Activated CD4-positive, alpha-beta T cell treated with anti-CD3 and anti-CD28 coated beads for 36 hours (primary cell): ENCODE measurements around the gene EPB41L2. TPM values are rescaled to one million over a fixed set of nuclear protein-coding genes. Genes with fewer than 3 reads are reported as not detected.

ENCODE experiments used
- ATAC-seq: fragments of 200-7000 bp; cut with Tn5 transposase; one replicate; pipeline ENCODE4 v1.10.0; 2021; ENCODE audit warnings: mild to moderate bottlenecking, moderate library complexity
- CTCF ChIA-PET: fragments of 350-600 bp; sonication (Branson Sonifier 250); formaldehyde crosslinking; loops from one replicate; lab custom pipeline; 2021; ENCODE audit warnings: antibody characterized with exemption; lab: Charles Lee
- POLR2A ChIA-PET: fragments of 350-600 bp; sonication (Branson Sonifier 250); formaldehyde crosslinking; loops from one replicate; lab custom pipeline; 2021; ENCODE audit warnings: antibody characterized with exemption, inconsistent platforms; lab: Charles Lee
- DNase-seq: peaks from one replicate; pipeline ENCODE4 v3.0.0-alpha.2; 2020
- H3K27ac Mint-ChIP-seq: one replicate; pipeline ENCODE4 v1.8.0; 2021; ENCODE audit warnings: mixed read lengths
- H3K27me3 Mint-ChIP-seq: one replicate; pipeline ENCODE4 v1.8.0; 2021; ENCODE audit warnings: mixed read lengths
- H3K36me3 Mint-ChIP-seq: one replicate; pipeline ENCODE4 v1.8.0; 2021; ENCODE audit warnings: low read depth, mixed read lengths
- H3K4me1 Mint-ChIP-seq: one replicate; pipeline ENCODE4 v1.8.0; 2021; ENCODE audit warnings: mixed read lengths
- H3K4me3 Mint-ChIP-seq: one replicate; pipeline ENCODE4 v1.8.0; 2021; ENCODE audit warnings: mild to moderate bottlenecking, moderate library complexity, mixed read lengths
- H3K9me3 Mint-ChIP-seq: one replicate; pipeline ENCODE4 v1.8.0; 2021; ENCODE audit warnings: low read depth, mixed read lengths
- intact Hi-C, 2 experiments: fragments of 100-400 bp; cut with DNase I in 1 of 2; cut with micrococcal nuclease in 1 of 2; formaldehyde crosslinking; loops; one replicate each; pipeline versions ENCODE4 v1.14.2 to v1.15.1; 2022 to 2024; cut with DNase I, micrococcal nuclease
- total RNA-seq, 2 experiments: library from RNA; stranded (reverse); gene quantifications; one replicate each; pipeline ENCODE4 v1.2.3, GENCODE V29; 2021

Gene EPB41L2
- total RNA-seq, 2 experiments from 2014 or later = 33.3 to 43.4 TPM

GRCh38 chr6:131048933-131049515, 14.0 kb downstream of the EPB41L2 start:
- H3K9me3 Mint-ChIP-seq = peaks cover 14% of the 10 kb centered on the region
- DNase-seq = no peak
- peaks cover 8% of the 10 kb centered on the region for H3K36me3 Mint-ChIP-seq
- no peak overlapping the region for H3K4me3 Mint-ChIP-seq
- no peaks in the 10 kb centered on the region for H3K27me3 Mint-ChIP-seq
- no peak overlapping the region for H3K27ac Mint-ChIP-seq
- H3K4me1 Mint-ChIP-seq = no peaks in the 10 kb centered on the region
- ChIA-PET POLR2A (no interaction called here), CTCF (no interaction called here)
- intact Hi-C loops = no loop called here
- ATAC-seq = no peak

DNA sequence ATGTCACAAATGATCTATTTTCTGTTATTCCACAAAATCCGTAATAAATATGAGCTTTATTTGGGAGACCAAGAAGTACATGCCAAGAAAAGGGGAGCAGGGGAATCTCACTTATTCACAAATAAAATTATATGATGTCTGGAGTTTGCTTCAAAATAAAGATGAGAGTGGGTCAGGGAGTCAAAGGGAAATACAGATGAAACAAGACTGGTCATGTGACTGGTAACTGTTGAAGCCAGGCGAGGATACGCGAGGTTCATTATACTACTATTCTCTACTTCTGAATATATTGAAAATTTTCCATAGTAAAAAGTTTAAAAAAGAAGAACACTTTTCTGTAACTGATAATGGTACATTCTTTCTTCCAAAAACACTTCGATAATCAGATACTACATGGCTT, 14.6 kb downstream of the EPB41L2 start:
- peaks cover 11% of the 10 kb centered on the region for H3K9me3 Mint-ChIP-seq
- no peaks in the 10 kb centered on the region for H3K4me1 Mint-ChIP-seq
- no peak for DNase-seq
- peaks cover 6% of the 10 kb centered on the region for H3K36me3 Mint-ChIP-seq
- CTCF ChIA-PET = no interaction called here
- H3K27ac Mint-ChIP-seq = no peak overlapping the region
- POLR2A ChIA-PET = no interaction called here
- H3K27me3 Mint-ChIP-seq = no peaks in the 10 kb centered on the region
- no peak for ATAC-seq
- no peak overlapping the region for H3K4me3 Mint-ChIP-seq
- intact Hi-C loops = no loop called here

DNA sequence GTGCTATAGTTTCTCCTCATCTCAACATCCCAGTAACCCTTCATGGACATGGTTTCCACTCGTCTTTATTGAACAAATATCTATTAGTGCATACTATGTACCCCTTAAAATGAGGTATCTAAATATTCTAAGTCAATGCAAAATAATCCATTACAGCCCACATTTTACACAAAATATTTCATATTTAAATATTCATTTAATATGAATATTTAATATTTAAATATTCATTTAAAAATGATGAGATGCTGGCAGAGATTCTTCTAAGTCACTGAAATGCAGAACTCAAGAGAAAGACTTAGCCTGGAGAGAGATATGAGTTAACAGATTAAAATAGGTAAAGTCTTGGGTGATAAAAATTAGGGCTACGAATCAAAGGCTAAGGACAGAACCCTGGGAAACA, 17.9 kb downstream of the EPB41L2 start:
- intact Hi-C loops = no loop called here
- Mint-ChIP-seq H3K36me3 (no peaks in the 10 kb centered on the region), H3K9me3 (no peaks in the 10 kb centered on the region), H3K4me3 (no peak overlapping the region), H3K4me1 (no peaks in the 10 kb centered on the region), H3K27ac (no peak overlapping the region), H3K27me3 (no peaks in the 10 kb centered on the region)
- ATAC-seq = no peak
- no peak for DNase-seq
- ChIA-PET POLR2A (no interaction called here), CTCF (no interaction called here)

- DNase-seq = no peak
- Mint-ChIP-seq H3K4me3 (no peak overlapping the region), H3K4me1 (no peaks in the 10 kb centered on the region), H3K9me3 (no peaks in the 10 kb centered on the region), H3K27ac (no peak overlapping the region), H3K36me3 (no peaks in the 10 kb centered on the region), H3K27me3 (no peaks in the 10 kb centered on the region)
- ChIA-PET CTCF (no interaction called here), POLR2A (no interaction called here)
- ATAC-seq = no peak
- intact Hi-C loops = no loop called here
These were observed 19.1 kb downstream of the EPB41L2 start for GRCh38 chr6:131043902-131044447.

GRCh38 chr6:131042664-131043063, 20.4 kb downstream of the EPB41L2 start:
- no peaks in the 10 kb centered on the region for H3K36me3 Mint-ChIP-seq
- no peaks in the 10 kb centered on the region for H3K27me3 Mint-ChIP-seq

DNA sequence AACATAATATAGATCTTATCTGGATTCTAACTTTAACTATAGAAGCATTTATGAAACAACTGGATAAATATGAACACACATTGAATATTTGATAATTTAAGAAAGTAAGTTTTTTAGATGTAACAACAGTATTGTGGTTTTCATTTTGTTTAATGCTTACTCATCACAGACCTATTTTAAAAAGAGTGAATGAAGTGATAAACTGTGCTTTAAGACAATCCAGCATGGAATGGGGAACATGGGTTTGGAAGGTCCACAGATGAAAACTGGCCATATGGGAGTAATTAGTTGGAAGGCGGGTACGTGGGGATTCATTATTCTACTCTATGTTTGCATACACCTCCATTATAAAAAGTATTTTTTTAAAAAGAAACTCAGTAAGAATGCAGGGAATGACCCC, 21.2 kb downstream of the EPB41L2 start:
- Mint-ChIP-seq H3K36me3 (no peaks in the 10 kb centered on the region), H3K27me3 (no peaks in the 10 kb centered on the region), H3K9me3 (no peaks in the 10 kb centered on the region), H3K4me3 (no peak overlapping the region), H3K4me1 (no peaks in the 10 kb centered on the region), H3K27ac (no peak overlapping the region)
- ATAC-seq (no peak), DNase-seq (no peak)
- intact Hi-C loops = no loop called here
- ChIA-PET POLR2A (no interaction called here), CTCF (no interaction called here)

More at GRCh38 chr6:131042664-131043063, 20.4 kb downstream of the EPB41L2 start:
- H3K9me3 Mint-ChIP-seq = no peaks in the 10 kb centered on the region
- H3K4me3 Mint-ChIP-seq = no peak overlapping the region
- ChIA-PET POLR2A (no interaction called here), CTCF (interaction anchor here (0.7 kb wide), 1 partner anchor 237 kb away, joined by 4 read pairs; no protein-coding TSS in a partner anchor)
- DNase-seq (no peak), ATAC-seq (no peak)
- intact Hi-C loops = no loop called here
- no peaks in the 10 kb centered on the region for H3K4me1 Mint-ChIP-seq
- H3K27ac Mint-ChIP-seq = no peak overlapping the region

DNA sequence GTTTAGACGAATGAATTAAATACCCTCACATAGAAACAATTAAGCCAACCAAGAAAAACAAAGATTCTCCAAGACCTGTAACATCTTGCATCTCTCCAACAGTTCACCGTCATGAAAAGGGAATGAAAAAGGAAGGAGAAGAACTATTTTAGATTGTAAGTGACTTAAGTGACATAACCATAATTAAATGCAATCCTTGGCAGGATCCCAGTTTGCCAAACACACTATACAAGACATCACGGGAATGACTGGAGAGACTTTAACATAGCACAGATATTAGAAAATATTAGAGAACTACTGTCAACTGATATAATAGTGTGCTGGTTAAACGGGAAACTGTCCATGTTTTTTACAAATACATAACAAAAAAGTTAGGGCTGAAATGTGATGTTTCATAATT, 22.2 kb downstream of the EPB41L2 start:
- no peaks in the 10 kb centered on the region for H3K9me3 Mint-ChIP-seq
- H3K4me3 Mint-ChIP-seq = no peak overlapping the region
- no peak for ATAC-seq
- H3K27ac Mint-ChIP-seq = no peak overlapping the region
- H3K36me3 Mint-ChIP-seq = no peaks in the 10 kb centered on the region
- no peak for DNase-seq
- intact Hi-C loops = no loop called here
- CTCF ChIA-PET = no interaction called here
- no peaks in the 10 kb centered on the region for H3K27me3 Mint-ChIP-seq
- POLR2A ChIA-PET = no interaction called here
- H3K4me1 Mint-ChIP-seq = no peaks in the 10 kb centered on the region

- ChIA-PET POLR2A (no interaction called here), CTCF (interaction anchor here (0.6 kb wide), 1 partner anchor 297 kb away, joined by 3 read pairs; no protein-coding TSS in a partner anchor)
- intact Hi-C loops = no loop called here
- no peak overlapping the region for H3K4me3 Mint-ChIP-seq
- H3K4me1 Mint-ChIP-seq = no peaks in the 10 kb centered on the region
- H3K27me3 Mint-ChIP-seq = no peaks in the 10 kb centered on the region
- ATAC-seq (no peak), DNase-seq (no peak)
- H3K9me3 Mint-ChIP-seq = no peaks in the 10 kb centered on the region
- H3K36me3 Mint-ChIP-seq = no peaks in the 10 kb centered on the region
- no peak overlapping the region for H3K27ac Mint-ChIP-seq
These were observed 23.7 kb downstream of the EPB41L2 start for GRCh38 chr6:131039345-131039680.

DNA sequence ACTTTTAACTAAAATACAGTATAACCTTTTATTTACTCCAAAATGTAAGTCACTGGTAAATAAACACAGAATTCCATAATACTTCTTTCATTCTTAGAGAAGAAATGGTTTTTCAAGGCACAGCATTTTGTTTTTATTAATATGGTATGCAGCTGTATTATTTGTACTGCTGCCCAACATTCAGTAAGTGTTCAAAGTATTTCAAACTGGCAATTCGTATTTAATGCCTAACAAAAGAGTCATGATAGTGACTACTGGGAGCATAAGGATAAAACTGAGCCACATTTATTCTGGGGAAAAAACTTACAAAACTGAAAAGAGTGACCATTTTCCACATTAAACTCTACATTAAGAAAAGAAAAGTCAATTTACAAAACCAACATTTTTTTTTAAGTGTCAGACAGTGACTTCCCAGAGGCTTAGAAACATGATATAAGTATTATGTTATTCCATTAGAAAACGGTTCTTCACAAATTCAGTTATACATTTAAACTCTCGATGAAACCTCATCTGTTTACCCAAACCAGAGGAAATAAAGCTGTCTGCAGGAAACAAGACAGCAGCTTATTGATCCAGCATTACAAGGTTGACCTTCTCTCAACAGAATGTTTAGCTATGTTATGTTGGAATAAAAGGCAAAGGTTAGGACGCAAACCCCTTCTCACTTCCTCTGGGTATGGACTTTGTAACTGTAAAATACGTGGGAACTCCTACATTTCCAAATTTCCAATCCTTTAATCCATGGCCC, 24.3 kb downstream of the EPB41L2 start:
- no peak for DNase-seq

DNA sequence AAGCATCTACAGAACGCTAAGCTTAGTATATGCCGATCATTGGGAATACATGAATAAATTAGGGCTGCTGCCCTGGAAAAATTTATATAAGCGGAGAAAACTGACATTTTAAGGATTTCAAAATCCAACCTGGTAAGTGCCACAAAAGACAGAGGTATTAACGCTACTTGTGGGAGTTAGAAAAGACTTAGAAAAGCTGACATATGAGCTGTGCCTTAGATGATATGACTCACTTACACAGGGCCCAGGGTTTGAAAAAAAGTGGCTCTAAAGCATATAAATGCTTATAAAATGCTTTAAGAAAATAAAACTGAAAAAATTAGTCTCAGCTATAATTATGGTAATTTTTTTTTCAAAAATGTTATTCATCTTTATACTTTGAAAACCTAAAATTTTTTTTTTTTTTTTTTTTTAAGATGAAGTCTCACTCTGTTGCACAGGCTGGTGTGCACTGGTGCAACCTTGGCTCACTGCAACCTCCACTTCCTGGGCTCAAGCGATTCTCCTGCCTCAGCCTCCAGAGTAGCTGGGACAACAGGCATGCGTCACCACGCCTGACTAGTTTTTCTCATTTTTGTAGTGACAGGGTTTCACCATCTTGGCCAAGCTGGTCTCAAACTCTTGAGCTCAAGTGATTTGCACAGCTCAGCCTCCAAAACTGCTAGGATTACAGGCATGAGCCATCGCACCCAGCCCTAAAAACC, 25.7 kb downstream of the EPB41L2 start:
- Mint-ChIP-seq H3K36me3 (no peaks in the 10 kb centered on the region), H3K4me1 (peaks cover 2% of the 10 kb centered on the region), H3K27me3 (no peaks in the 10 kb centered on the region), H3K4me3 (no peak overlapping the region), H3K9me3 (no peaks in the 10 kb centered on the region), H3K27ac (no peak overlapping the region)
- no peak for ATAC-seq
- ChIA-PET CTCF (interaction anchor here (0.9 to 1.2 kb wide), 3 partner anchors 23 to 164 kb away, joined by 3 to 5 read pairs (median 3); no protein-coding TSS in a partner anchor), POLR2A (no interaction called here)
- intact Hi-C loops = no loop called here
- no peak for DNase-seq

More for the DNA sequence above, 24.3 kb downstream of the EPB41L2 start:
- H3K27ac Mint-ChIP-seq = no peak overlapping the region
- ChIA-PET POLR2A (no interaction called here), CTCF (interaction anchor here (0.6 kb wide), 1 partner anchor 298 kb away, joined by 3 read pairs; no protein-coding TSS in a partner anchor)
- H3K27me3 Mint-ChIP-seq = no peaks in the 10 kb centered on the region
- H3K4me1 Mint-ChIP-seq = peaks cover 2% of the 10 kb centered on the region
- no peaks in the 10 kb centered on the region for H3K36me3 Mint-ChIP-seq
- ATAC-seq = no peak
- H3K9me3 Mint-ChIP-seq = no peaks in the 10 kb centered on the region
- intact Hi-C loops = no loop called here
- no peak overlapping the region for H3K4me3 Mint-ChIP-seq

- Mint-ChIP-seq H3K27ac (no peak overlapping the region), H3K4me3 (no peak overlapping the region), H3K36me3 (no peaks in the 10 kb centered on the region), H3K9me3 (no peaks in the 10 kb centered on the region), H3K4me1 (peaks cover 2% of the 10 kb centered on the region), H3K27me3 (no peaks in the 10 kb centered on the region)
- CTCF ChIA-PET = interaction anchor here (0.6 to 1.2 kb wide), 4 partner anchors 22 to 496 kb away, joined by 3 to 5 read pairs (median 4); no protein-coding TSS in a partner anchor
- DNase-seq (no peak), ATAC-seq (no peak)
- POLR2A ChIA-PET = no interaction called here
- intact Hi-C loops = no loop called here
These were observed 26.4 kb downstream of the EPB41L2 start for GRCh38 chr6:131036601-131037000.
